ENCODE measurements around the gene WNT5B.

WNT5B gene

GRCh38 chr12:1594261-1595025 lies 34.6 kb upstream of the WNT5B start, which contains the start of gene FBXL14:
FBXL14 (minus strand) TSS chr12:1594581; CDS start chr12:1594066, 515 bp downstream.
- Histone ChIP-seq H2AFZ (ENCODE audit: low read length) (peak within 1 kb of the TSS; percentile 65), H3K27me3 (ENCODE audit: insufficient read depth, low read length) (no peaks in the 10 kb centered on the region), H3K9me2 (ENCODE audit: low read depth, low read length) (no peaks in the 10 kb centered on the region), H3K27ac (ENCODE audit: low read depth, low read length, poor library complexity, severe bottlenecking) (peak within 1 kb of the TSS; percentile 86), H3K4me1 (ENCODE audit: insufficient read depth, low read length, severe bottlenecking) (peaks cover 52% of the 10 kb centered on the region), H3F3A (ENCODE audit: insufficient read depth, low read length) (peaks cover 10% of the 10 kb centered on the region; the same call in 1 of the 2 replicates), H3K36me3 (ENCODE audit: insufficient read depth, low read length) (peaks cover 20% of the 10 kb centered on the region), H3K9ac (ENCODE audit: low read length) (peak within 1 kb of the TSS; percentile 71), H3K9me3 (ENCODE audit: low read length) (no peaks in the 10 kb centered on the region), H4K20me1 (ENCODE audit: insufficient read depth, low read length) (no peaks in the 10 kb centered on the region), H3K79me2 (ENCODE audit: insufficient read depth, low read length) (peaks cover 37% of the 10 kb centered on the region), H3K4me2 (ENCODE audit: low read length) (peak within 1 kb of the TSS; percentile 96), H3K4me3 (ENCODE audit: low read depth, low read length, poor library complexity, severe bottlenecking) (peak within 1 kb of the TSS; percentile 90)
- TF ChIP-seq CTCF (IDR thresholded peaks at IDR 0.05; ENCODE audit: low read length) (no peak), EZH2 (IDR thresholded peaks at IDR 0.05; ENCODE audit: borderline replicate concordance, low read length) (no peak)

- H3K4me3 ChIP-seq (ENCODE audit: low read depth, low read length, poor library complexity, severe bottlenecking), result peak overlapping the region; percentile 90
- H3K36me3 ChIP-seq (ENCODE audit: insufficient read depth, low read length), result peaks cover 15% of the 10 kb centered on the region
- H3K4me2 ChIP-seq (ENCODE audit: low read length), result peak overlapping the region; percentile 93
- H3K9me2 ChIP-seq (ENCODE audit: low read depth, low read length), result no peaks in the 10 kb centered on the region
- H3K4me1 ChIP-seq (ENCODE audit: insufficient read depth, low read length, severe bottlenecking), result peaks cover 45% of the 10 kb centered on the region
- H3K9ac ChIP-seq (ENCODE audit: low read length), result peak overlapping the region; percentile 71
- H3K9me3 ChIP-seq (ENCODE audit: low read length), result no peaks in the 10 kb centered on the region
- H3K27ac ChIP-seq (ENCODE audit: low read depth, low read length, poor library complexity, severe bottlenecking), result peak overlapping the region; percentile 74
- peaks cover 10% of the 10 kb centered on the region; the same call in 1 of the 2 replicates for H3F3A ChIP-seq (ENCODE audit: insufficient read depth, low read length)
- no peak; the same call in 1 of the 2 replicates for TF ChIP-seq CTCF (IDR thresholded peaks at IDR 0.05; ENCODE audit: low read length)
- TF ChIP-seq EZH2 (IDR thresholded peaks at IDR 0.05; ENCODE audit: borderline replicate concordance, low read length), result no peak
- H2AFZ ChIP-seq (ENCODE audit: low read length), result peak overlapping the region; percentile 65
- H3K79me2 ChIP-seq (ENCODE audit: insufficient read depth, low read length), result peaks cover 31% of the 10 kb centered on the region
- H4K20me1 ChIP-seq (ENCODE audit: insufficient read depth, low read length), result no peaks in the 10 kb centered on the region
- H3K27me3 ChIP-seq (ENCODE audit: insufficient read depth, low read length), result no peaks in the 10 kb centered on the region
Measured at GRCh38 chr12:1595026-1595561, 33.9 kb upstream of the WNT5B start.

- peak overlapping the region; percentile 93 for H3K4me2 ChIP-seq (ENCODE audit: low read length)
- peak overlapping the region; percentile 74 for H3K27ac ChIP-seq (ENCODE audit: low read depth, low read length, poor library complexity, severe bottlenecking)
- H4K20me1 ChIP-seq (ENCODE audit: insufficient read depth, low read length), result no peaks in the 10 kb centered on the region
- H3K4me1 ChIP-seq (ENCODE audit: insufficient read depth, low read length, severe bottlenecking), result peaks cover 38% of the 10 kb centered on the region
- H3K27me3 ChIP-seq (ENCODE audit: insufficient read depth, low read length), result no peaks in the 10 kb centered on the region
- peaks cover 24% of the 10 kb centered on the region for H3K79me2 ChIP-seq (ENCODE audit: insufficient read depth, low read length)
- H3K9me2 ChIP-seq (ENCODE audit: low read depth, low read length), result no peaks in the 10 kb centered on the region
- TF ChIP-seq EZH2 (IDR thresholded peaks at IDR 0.05; ENCODE audit: borderline replicate concordance, low read length) (no peak), CTCF (IDR thresholded peaks at IDR 0.05; ENCODE audit: low read length) (no peak)
- H3F3A ChIP-seq (ENCODE audit: insufficient read depth, low read length), result peaks cover 10% of the 10 kb centered on the region; the same call in 1 of the 2 replicates
- H3K36me3 ChIP-seq (ENCODE audit: insufficient read depth, low read length), result peaks cover 10% of the 10 kb centered on the region
- H3K9ac ChIP-seq (ENCODE audit: low read length), result peak overlapping the region; percentile 71; the same call in 1 of the 2 replicates
- peak overlapping the region; percentile 90 for H3K4me3 ChIP-seq (ENCODE audit: low read depth, low read length, poor library complexity, severe bottlenecking)
- no peaks in the 10 kb centered on the region for H3K9me3 ChIP-seq (ENCODE audit: low read length)
- H2AFZ ChIP-seq (ENCODE audit: low read length), result peak overlapping the region; percentile 65
Measured at GRCh38 chr12:1595690-1596347, 33.2 kb upstream of the WNT5B start.
